ENCODE results near the gene SMIM22. TPM values are rescaled to one million over a fixed set of nuclear protein-coding genes. Genes with fewer than 3 reads are reported as not detected.

SMIM22 gene
- total RNA-seq, 1 experiment from 2014 or later = 3.3 TPM

GRCh38 chr16:4766875-4767628 lies 28.1 kb upstream of the SMIM22 start, which contains the start of gene ZNF500 (continued):
- TF ChIP-seq ATF3 (IDR thresholded peaks at IDR 0.05) = no peak
- TF ChIP-seq MAX (IDR thresholded peaks at IDR 0.05) = peak; percentile 86

- no TSS peak for BruUV-seq (replicated peaks)
- H3K27ac ChIP-seq (ENCODE audit: low read depth, low read length) = peak overlapping the region; percentile 56
Observed at GRCh38 chr16:4767872-4768548, 27.2 kb upstream of the SMIM22 start.

More at GRCh38 chr16:4767872-4768548, 27.2 kb upstream of the SMIM22 start:
- POLR2A ChIA-PET = interaction anchor here (0.7 to 1.1 kb wide), 3 partner anchors 22 to 152 kb away, joined by 3 to 8 read pairs (median 4); partner anchors contain the start of genes ANKS3 and DNAAF8
- Histone ChIP-seq H3K9me2 (ENCODE audit: insufficient read depth) (no peaks in the 10 kb centered on the region), H3K36me3 (ENCODE audit: control insufficient read depth in 1 of 2, insufficient read depth in 2 of 2, low read length in 2 of 2) (peaks cover 5 to 10% of the 10 kb centered on the region in 2 experiments; a peak in 3 of 4 replicates), H3K79me2 (ENCODE audit: insufficient read depth, low read length) (peaks cover 21% of the 10 kb centered on the region; the same call in 1 of the 2 replicates), H4K20me1 (ENCODE audit: insufficient read depth) (no peaks in the 10 kb centered on the region), H3K9me3 (ENCODE audit: control insufficient read depth in 1 of 2, insufficient read depth in 1 of 2, low read depth in 1 of 2, low read length in 2 of 2) (no peaks in the 10 kb centered on the region), H2AFZ (ENCODE audit: low read depth, low read length, poor library complexity, severe bottlenecking) (no peak overlapping the region), H3K9ac (ENCODE audit: low read length) (peak overlapping the region; percentile 66), H3K4me2 (ENCODE audit: low read length) (peak overlapping the region; percentile 82), H3K4me1 (ENCODE audit: control insufficient read depth in 1 of 2, insufficient read depth in 2 of 2, low read length in 2 of 2) (peaks cover 12 to 23% of the 10 kb centered on the region in 2 experiments), H3K4me3 (replicated peaks in 1 of 2; ENCODE audit: low read depth in 1 of 2, low read length in 2 of 2) (peak overlapping the region; percentile 92 to 93), H3K27me3 (ENCODE audit: insufficient read depth, low read length) (no peaks in the 10 kb centered on the region)
- TF ChIP-seq EZH2phosphoT487 (IDR thresholded peaks at IDR 0.05; ENCODE audit: borderline replicate concordance) = no peak
- no peak for TF ChIP-seq YY1 (IDR thresholded peaks at IDR 0.05; ENCODE audit: extremely low read depth, insufficient replicate concordance, low read depth, low read length)
- TF ChIP-seq CBX3 (IDR thresholded peaks at IDR 0.05; ENCODE audit: low read depth) = no peak
- no peak for TF ChIP-seq CTCF (IDR thresholded peaks at IDR 0.05 in 2 of 3, conservative IDR thresholded peaks at IDR 0.05 in 1 of 3; ENCODE audit: borderline replicate concordance in 1 of 3, insufficient read depth in 1 of 3, low read depth in 2 of 3, low read length in 2 of 3)
- TF ChIP-seq JUND (IDR thresholded peaks at IDR 0.05) = no peak
- no peak for TF ChIP-seq POLR2AphosphoS5 (IDR thresholded peaks at IDR 0.05; ENCODE audit: low read depth, low read length)
- TF ChIP-seq EGR1 (IDR thresholded peaks at IDR 0.05; ENCODE audit: low read depth) = no peak
- TF ChIP-seq ZNF274 (IDR thresholded peaks at IDR 0.05; ENCODE audit: low read depth, low read length) = no peak
- no peak for TF ChIP-seq REST (IDR thresholded peaks at IDR 0.05; ENCODE audit: low read depth)
- no peak for TF ChIP-seq SP1 (IDR thresholded peaks at IDR 0.05; ENCODE audit: low read depth)
- no peak for TF ChIP-seq EZH2 (IDR thresholded peaks at IDR 0.05)
- no peak for TF ChIP-seq ATF3 (IDR thresholded peaks at IDR 0.05)
- no peak for TF ChIP-seq ZFX (IDR thresholded peaks at IDR 0.05)
- RAD21 ChIA-PET (ENCODE audit: low non-redundant PET in 1 of 2, low total read pairs in 2 of 2, uncharacterized antibody in 2 of 2, unreplicated experiment in 2 of 2) = interaction anchor here in 1 of 2 experiments (1.2 kb wide), 1 partner anchor 35 kb away, joined by 3 read pairs; the partner anchor contains the start of gene ROGDI
- intact Hi-C loops (cut with micrococcal nuclease) = loop anchor here (1.0 to 5.0 kb wide), 3 partner anchors 33 to 179 kb away; partner anchors contain the start of genes ANKS3, DNAAF8, GLYR1 and UBN1
- DNase-seq (ENCODE audit: low read depth, low spot score) = peak; percentile 8
- ATAC-seq = no peak
- CTCF ChIA-PET = interaction anchor here (1.3 kb wide), 1 partner anchor 144 kb away, joined by 4 read pairs; the partner anchor contains the start of gene MGRN1
